Lung (tissue), 12 donors: ENCODE data around the gene PDGFRA. TPM values are rescaled to one million over a fixed set of nuclear protein-coding genes. Genes with fewer than 3 reads are reported as not detected.
A peak's percentile ranks its signal among the peaks of the same experiment; 100 is the strongest.

Experiments
- ATAC-seq: fragments of 200-7000 bp; cut with Tn5 transposase; one replicate; pipeline ENCODE4 v1.9.1; 2020; ENCODE audit warnings: moderate number of reproducible peaks; ENCODE audit not compliant: insufficient read depth, low FRiP score
- DNase-seq, 3 donors: peaks; one replicate each; pipeline ENCODE4 v3.0.0-alpha.2; 2013 to 2017
- H3K27ac ChIP-seq, 2 donors: one replicate each; pipeline ENCODE4 v1.5.1; 2013; ENCODE audit warnings: mild to moderate bottlenecking in 2 of 2, moderate library complexity in 2 of 2, control low read depth in 1 of 2, inconsistent platforms in 1 of 2, low read depth in 1 of 2, low read length in 1 of 2
- H3K27me3 ChIP-seq, 3 donors: one replicate each; pipeline ENCODE4 v1.5.1; 2013; ENCODE audit warnings: low read length in 2 of 3; ENCODE audit not compliant: control insufficient read depth in 3 of 3, insufficient read depth in 3 of 3
- H3K36me3 ChIP-seq, 4 donors: one replicate each; pipeline ENCODE4 v1.5.1; 2013; ENCODE audit warnings: low read length in 4 of 4, mild to moderate bottlenecking in 1 of 4, moderate library complexity in 1 of 4; ENCODE audit not compliant: control insufficient read depth in 4 of 4, insufficient read depth in 4 of 4
- H3K4me1 ChIP-seq, 5 donors: one replicate each; pipeline ENCODE4 v1.5.1; 2013; ENCODE audit warnings: low read length in 5 of 5, mild to moderate bottlenecking in 2 of 5, moderate library complexity in 1 of 5; ENCODE audit not compliant: control insufficient read depth in 5 of 5, insufficient read depth in 5 of 5
- H3K4me3 ChIP-seq: one replicate; pipeline ENCODE4 v1.5.1; 2013; ENCODE audit warnings: mild to moderate bottlenecking, control low read depth, moderate library complexity
- H3K9ac ChIP-seq, 2 donors: one replicate each; pipeline ENCODE4 v1.5.1; 2013; ENCODE audit warnings: low read length in 2 of 2, control low read depth in 1 of 2; ENCODE audit not compliant: insufficient read depth in 1 of 2
- H3K9me3 ChIP-seq, 4 donors: one replicate each; pipeline ENCODE4 v1.5.1; 2013; ENCODE audit warnings: low read length in 3 of 4, mild to moderate bottlenecking in 1 of 4, moderate library complexity in 1 of 4; ENCODE audit not compliant: control insufficient read depth in 4 of 4, insufficient read depth in 3 of 4
- CTCF ChIP-seq: IDR thresholded peaks from 2 replicates; pipeline ENCODE4 v1.5.1; 2012; ENCODE audit warnings: mild to moderate bottlenecking; ENCODE audit errors: control extremely low read depth, extremely low read depth
- WGBS, 2 donors: extraction: QIAGEN DNeasy Blood & Tissue Kit; methylation state at CpG; one replicate each; pipeline ENCODE4 v1.1.7; 2013; 5-methylcytosine and 5-hydroxymethylcytosine counted together
- polyA plus RNA-seq, 2 donors: library from polyadenylated mRNA; stranded (reverse); fragments of 200-250 nt; gene quantifications; one replicate each; pipeline ENCODE4 v1.2.1, GENCODE V29; 2013
- total RNA-seq, 2 donors: library from RNA; depleted of rRNA in 1 of 2; stranded (reverse); fragments of >200 nt in 1 of 2; gene quantifications; one replicate each; pipeline ENCODE4 v1.2.1, GENCODE V29; 2014 to 2021
- donor health status: control.
- donor health status: control.
- donor health status: Bipolar disorder and iron deficiency.
- donor health status: healthy.
- donor health status: DM: yes; HTN: yes; CAD: no.

The PDGFRA gene
- total and polyA plus RNA-seq, 4 donors: 8.1 to 151 (median 65.6) TPM

- H3K4me3 ChIP-seq: no peak overlapping the region
- no peak overlapping the region for H3K27ac ChIP-seq
- no peak overlapping the region for H3K9ac ChIP-seq
- no peaks in the 10 kb centered on the region for H3K27me3 ChIP-seq
- H3K4me1 ChIP-seq: peaks cover 0 to 6% (median 0%) of the 10 kb centered on the region in 5 donors
- no peaks in the 10 kb centered on the region for H3K9me3 ChIP-seq
- no peak for ATAC-seq
- no peaks in the 10 kb centered on the region for H3K36me3 ChIP-seq
- peak in 2 of 3 donors; percentile 51 to 57 for DNase-seq
- WGBS, 2 donors: 13 to 30% methylated on average over 5 of the region's 5 CpGs
- TF ChIP-seq CTCF: peak; percentile 17
Observed at GRCh38 chr4:54318904-54319303, 89.8 kb downstream of the PDGFRA start.

GRCh38 chr4:54320826-54321685 lies 92.0 kb downstream of the PDGFRA start:
- no peak for ATAC-seq
- WGBS, 2 donors: 90 to 97% methylated on average over 7 of the region's 7 CpGs

GRCh38 chr4:54322818-54323417 lies 93.8 kb downstream of the PDGFRA start:
- H3K4me1 ChIP-seq: no peaks in the 10 kb centered on the region
- H3K36me3 ChIP-seq: no peaks in the 10 kb centered on the region
- H3K27me3 ChIP-seq: no peaks in the 10 kb centered on the region
- no peak overlapping the region for H3K9ac ChIP-seq
- peak; percentile 55 for ATAC-seq
- no peak overlapping the region for H3K27ac ChIP-seq
- WGBS, 2 donors: 42 to 45% methylated on average over 10 of the region's 10 CpGs
- H3K9me3 ChIP-seq: peaks cover 0 to 2% (median 0%) of the 10 kb centered on the region in 4 donors
- DNase-seq: peak; percentile 52 to 73 (median 62)
- peak; percentile 82 for TF ChIP-seq CTCF
- no peak overlapping the region for H3K4me3 ChIP-seq

More at GRCh38 chr4:54320826-54321685, 92.0 kb downstream of the PDGFRA start:
- no peak overlapping the region for H3K9ac ChIP-seq
- no peak for TF ChIP-seq CTCF
- no peak overlapping the region for H3K4me3 ChIP-seq
- no peak overlapping the region for H3K27ac ChIP-seq
- no peaks in the 10 kb centered on the region for H3K27me3 ChIP-seq
- no peaks in the 10 kb centered on the region for H3K4me1 ChIP-seq
- DNase-seq: no peak
- H3K9me3 ChIP-seq: peaks cover 0 to 2% (median 0%) of the 10 kb centered on the region in 4 donors
- H3K36me3 ChIP-seq: no peaks in the 10 kb centered on the region
